ENCODE measurements around the gene ITGA3. TPM values are rescaled to one million over a fixed set of nuclear protein-coding genes. Genes with fewer than 3 reads are reported as not detected.

Gene ITGA3
- total and polyA plus RNA-seq, 4 donors = 0.79 to 4.4 (median 1.4) TPM

GRCh38 chr17:50072130-50072529 is 16.2 kb downstream of the ITGA3 start:
- no peak overlapping the region for H3K4me3 ChIP-seq (ENCODE audit: low read depth in 1 of 3, low read length in 3 of 3)
- no peaks in the 10 kb centered on the region for H3K36me3 ChIP-seq (ENCODE audit: control insufficient read depth in 4 of 4, insufficient read depth in 3 of 4, low read depth in 1 of 4, low read length in 3 of 4)
- TF ChIP-seq RAD21 (IDR thresholded peaks at IDR 0.05) (no peak), FOXA2 (IDR thresholded peaks at IDR 0.05) (no peak), ZBTB33 (IDR thresholded peaks at IDR 0.05) (no peak), REST (IDR thresholded peaks at IDR 0.05) (no peak), HNF4G (IDR thresholded peaks at IDR 0.05) (no peak), SP1 (IDR thresholded peaks at IDR 0.05) (no peak), JUND (IDR thresholded peaks at IDR 0.05) (no peak), GABPA (IDR thresholded peaks at IDR 0.05 in 1 of 2, conservative IDR thresholded peaks at IDR 0.05 in 1 of 2) (no peak), RXRA (IDR thresholded peaks at IDR 0.05) (no peak), EGR1 (IDR thresholded peaks at IDR 0.05; ENCODE audit: low read depth in 2 of 2) (no peak), MAX (IDR thresholded peaks at IDR 0.05) (no peak), ATF3 (IDR thresholded peaks at IDR 0.05) (no peak), NR2F2 (IDR thresholded peaks at IDR 0.05) (no peak), HNF4A (conservative IDR thresholded peaks at IDR 0.05) (no peak), TAF1 (conservative IDR thresholded peaks at IDR 0.05) (no peak), YY1 (IDR thresholded peaks at IDR 0.05) (no peak), CTCF (IDR thresholded peaks at IDR 0.05; ENCODE audit: low read depth, low read length, missing input control) (no peak)
- H3K27ac ChIP-seq (ENCODE audit: low read depth in 1 of 2, low read length in 2 of 2) = no peak overlapping the region
- H3K9me3 ChIP-seq (ENCODE audit: control insufficient read depth in 4 of 4, low read length in 3 of 4) = no peaks in the 10 kb centered on the region
- H3K4me1 ChIP-seq (ENCODE audit: control insufficient read depth in 4 of 4, insufficient read depth in 4 of 4, low read length in 3 of 4) = no peaks in the 10 kb centered on the region
- 91% methylated on average over 3 of the region's 3 CpGs for WGBS
- H3K9ac ChIP-seq (ENCODE audit: low read depth in 1 of 2, low read length in 2 of 2) = no peak overlapping the region
- no peaks in the 10 kb centered on the region for H3K27me3 ChIP-seq (ENCODE audit: control insufficient read depth in 4 of 4, insufficient read depth in 4 of 4, low read length in 3 of 4)
- no peak for DNase-seq (ENCODE audit: low spot score)

- Histone ChIP-seq H3K4me3 (ENCODE audit: low read depth in 1 of 3, low read length in 3 of 3) (no peak overlapping the region), H3K27ac (ENCODE audit: low read depth in 1 of 2, low read length in 2 of 2) (no peak overlapping the region), H3K4me1 (ENCODE audit: control insufficient read depth in 4 of 4, insufficient read depth in 4 of 4, low read length in 3 of 4) (no peaks in the 10 kb centered on the region), H3K9me3 (ENCODE audit: control insufficient read depth in 4 of 4, low read length in 3 of 4) (no peaks in the 10 kb centered on the region), H3K27me3 (ENCODE audit: control insufficient read depth in 4 of 4, insufficient read depth in 4 of 4, low read length in 3 of 4) (no peaks in the 10 kb centered on the region), H3K36me3 (ENCODE audit: control insufficient read depth in 4 of 4, insufficient read depth in 3 of 4, low read depth in 1 of 4, low read length in 3 of 4) (no peaks in the 10 kb centered on the region), H3K9ac (ENCODE audit: low read depth in 1 of 2, low read length in 2 of 2) (no peak overlapping the region)
- DNase-seq (ENCODE audit: low spot score) = no peak
- WGBS = 95% methylated on average over 1 of the region's 1 CpG
- TF ChIP-seq YY1 (IDR thresholded peaks at IDR 0.05) = no peak
- TF ChIP-seq RXRA (IDR thresholded peaks at IDR 0.05) = no peak
- no peak for TF ChIP-seq REST (IDR thresholded peaks at IDR 0.05)
- no peak for TF ChIP-seq TAF1 (conservative IDR thresholded peaks at IDR 0.05)
Observed at GRCh38 chr17:50072925-50073324, 17.0 kb downstream of the ITGA3 start.
